OCI-LY7 (cell line): ENCODE measurements around the gene MYRFL. TPM values are rescaled to one million over a fixed set of nuclear protein-coding genes. Genes with fewer than 3 reads are reported as not detected.

Source experiments
- BruUV-seq: library from RNA; stranded (reverse); fragments of 400-500 nt; replicated peaks from 2 replicates; lab custom pipeline; 2021; lab: Mats Ljungman, UMichigan
- CTCF ChIA-PET: fragments of 300-600 bp; sonication (Branson Sonifier 250); formaldehyde crosslinking; loops from one replicate; lab custom pipeline; 2022; ENCODE audit warnings: antibody characterized with exemption; ENCODE audit not compliant: unreplicated experiment; lab: Charles Lee
- POLR2A ChIA-PET: fragments of 300-600 bp; sonication (Branson Sonifier 250); formaldehyde crosslinking; loops from one replicate; lab custom pipeline; 2022; ENCODE audit warnings: antibody characterized with exemption; lab: Charles Lee
- DNase-seq: peaks from one replicate; pipeline ENCODE4 v3.0.0-alpha.2; 2015; ENCODE audit warnings: low spot score
- H2AFZ ChIP-seq: fragments of 200-600 bp; sonication (generic), shearing (Covaris generic); 2 replicates; pipeline ENCODE4 v1.6.1; 2014; ENCODE audit warnings: mild to moderate bottlenecking, antibody characterized with exemption, low read length, moderate library complexity
- H3K27ac ChIP-seq: fragments of 200-600 bp; sonication (generic); 2 replicates; pipeline ENCODE4 v1.5.1; 2014; ENCODE audit warnings: mixed run types, low read depth, mild to moderate bottlenecking, moderate library complexity, low read length, inconsistent platforms; ENCODE audit not compliant: poor library complexity, severe bottlenecking
- H3K36me3 ChIP-seq: fragments of 200-600 bp; sonication (generic); 2 replicates; pipeline ENCODE4 v1.6.1; 2014; ENCODE audit warnings: mild to moderate bottlenecking, antibody characterized with exemption, low read length, moderate library complexity, mixed read lengths; ENCODE audit not compliant: insufficient read depth
- H3K4me1 ChIP-seq: fragments of 200-600 bp; sonication (generic); 2 replicates; pipeline ENCODE4 v1.5.1; 2014; ENCODE audit warnings: mild to moderate bottlenecking, low read length; ENCODE audit not compliant: insufficient read depth, poor library complexity, severe bottlenecking
- H3K4me2 ChIP-seq: fragments of 200-600 bp; sonication (generic); 2 replicates; pipeline ENCODE4 v1.6.1; 2014; ENCODE audit warnings: mild to moderate bottlenecking, low read length
- H3K4me3 ChIP-seq: fragments of 200-600 bp; sonication (generic); 2 replicates; pipeline ENCODE4 v1.5.1; 2014; ENCODE audit warnings: mild to moderate bottlenecking, low read depth, low read length; ENCODE audit not compliant: poor library complexity, severe bottlenecking
- H3K79me2 ChIP-seq: fragments of 200-600 bp; sonication (generic); 2 replicates; pipeline ENCODE4 v1.6.1; 2016; ENCODE audit warnings: low read depth, mild to moderate bottlenecking, low read length, moderate library complexity, mixed read lengths; ENCODE audit not compliant: insufficient read depth
- H3K9me2 ChIP-seq: fragments of 200-600 bp; sonication (generic); 2 replicates; pipeline ENCODE4 v1.6.1; 2016; ENCODE audit warnings: mild to moderate bottlenecking, low read length, mixed read lengths; ENCODE audit not compliant: insufficient read depth
- H3K9me3 ChIP-seq: fragments of 200-600 bp; sonication (generic); 2 replicates; pipeline ENCODE4 v1.6.1; 2014; ENCODE audit warnings: mild to moderate bottlenecking, mixed run types, low read length, mixed read lengths
- H4K20me1 ChIP-seq: fragments of 200-600 bp; sonication (generic); 2 replicates; pipeline ENCODE4 v1.6.1; 2014; ENCODE audit warnings: mild to moderate bottlenecking, antibody characterized with exemption, low read length, moderate library complexity, mixed read lengths; ENCODE audit not compliant: insufficient read depth
- EZH2phosphoT487 ChIP-seq: fragments of 200-600 bp; sonication (generic); IDR thresholded peaks from 2 replicates; pipeline ENCODE4 v1.6.1; 2018; ENCODE audit warnings: low read depth, borderline replicate concordance, mild to moderate bottlenecking, mixed run types, antibody characterized with exemption, low read length, moderate library complexity, mixed read lengths
- intact Hi-C: fragments of 100-400 bp; cut with micrococcal nuclease; formaldehyde crosslinking; loops from one replicate; pipeline ENCODE4 v1.10.0; 2022; ENCODE audit not compliant: unreplicated experiment
- total RNA-seq, 2 experiments: library from RNA; depleted of rRNA in 1 of 2; stranded (reverse); fragments of >200 nt in 1 of 2; shearing (Covaris generic) in 1 of 2; gene quantifications; 2 replicates each; pipeline ENCODE4 v1.2.3, GENCODE V29; 2014 to 2022
- TF ChIP-seq, protein P1 (sequence below): fragments of 200-600 bp; sonication (generic); conservative IDR thresholded peaks from 2 replicates; pipeline ENCODE4 v1.5.1; 2014; ENCODE audit warnings: mild to moderate bottlenecking, antibody characterized with exemption, low read length, moderate library complexity, mixed read lengths

MYRFL gene
- total RNA-seq, 2 experiments from 2014 or later, result 0.41 TPM; not detected in 1

GRCh38 chr12:69873429-69873828, 48.4 kb downstream of the MYRFL start:
- Histone ChIP-seq H3K4me3 (no peak overlapping the region), H3K27ac (no peak overlapping the region), H3K9me2 (no peaks in the 10 kb centered on the region), H3K4me1 (no peaks in the 10 kb centered on the region), H3K4me2 (no peak overlapping the region), H4K20me1 (no peaks in the 10 kb centered on the region), H3K79me2 (no peaks in the 10 kb centered on the region), H3K9me3 (no peaks in the 10 kb centered on the region), H2AFZ (no peak overlapping the region), H3K36me3 (no peaks in the 10 kb centered on the region)
- POLR2A ChIA-PET, result no interaction called here
- CTCF ChIA-PET, result no interaction called here
- intact Hi-C loops, result no loop called here
- no TSS peak for BruUV-seq
- TF ChIP-seq, protein P1, sequence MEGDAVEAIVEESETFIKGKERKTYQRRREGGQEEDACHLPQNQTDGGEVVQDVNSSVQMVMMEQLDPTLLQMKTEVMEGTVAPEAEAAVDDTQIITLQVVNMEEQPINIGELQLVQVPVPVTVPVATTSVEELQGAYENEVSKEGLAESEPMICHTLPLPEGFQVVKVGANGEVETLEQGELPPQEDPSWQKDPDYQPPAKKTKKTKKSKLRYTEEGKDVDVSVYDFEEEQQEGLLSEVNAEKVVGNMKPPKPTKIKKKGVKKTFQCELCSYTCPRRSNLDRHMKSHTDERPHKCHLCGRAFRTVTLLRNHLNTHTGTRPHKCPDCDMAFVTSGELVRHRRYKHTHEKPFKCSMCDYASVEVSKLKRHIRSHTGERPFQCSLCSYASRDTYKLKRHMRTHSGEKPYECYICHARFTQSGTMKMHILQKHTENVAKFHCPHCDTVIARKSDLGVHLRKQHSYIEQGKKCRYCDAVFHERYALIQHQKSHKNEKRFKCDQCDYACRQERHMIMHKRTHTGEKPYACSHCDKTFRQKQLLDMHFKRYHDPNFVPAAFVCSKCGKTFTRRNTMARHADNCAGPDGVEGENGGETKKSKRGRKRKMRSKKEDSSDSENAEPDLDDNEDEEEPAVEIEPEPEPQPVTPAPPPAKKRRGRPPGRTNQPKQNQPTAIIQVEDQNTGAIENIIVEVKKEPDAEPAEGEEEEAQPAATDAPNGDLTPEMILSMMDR, result no peak
- no peak for TF ChIP-seq EZH2phosphoT487
- DNase-seq, result no peak

- Histone ChIP-seq H3K9me3 (no peaks in the 10 kb centered on the region), H3K79me2 (no peaks in the 10 kb centered on the region), H3K36me3 (no peaks in the 10 kb centered on the region), H3K4me1 (peaks cover 7% of the 10 kb centered on the region), H3K27ac (no peak overlapping the region), H3K4me2 (no peak overlapping the region), H4K20me1 (no peaks in the 10 kb centered on the region), H3K9me2 (no peaks in the 10 kb centered on the region), H2AFZ (no peak overlapping the region), H3K4me3 (no peak overlapping the region)
- no peak for DNase-seq
- ChIA-PET CTCF (no interaction called here), POLR2A (interaction anchor here (0.6 to 1.0 kb wide), 3 partner anchors 91 to 1541 kb away, joined by 3 to 4 read pairs (median 3); no protein-coding TSS in a partner anchor)
- BruUV-seq, result no TSS peak
- intact Hi-C loops, result no loop called here
- TF ChIP-seq EZH2phosphoT487, result no peak
- TF ChIP-seq, protein P1, result no peak
Measured at GRCh38 chr12:69874606-69875005, 49.6 kb downstream of the MYRFL start.

GRCh38 chr12:69875416-69875935, 50.4 kb downstream of the MYRFL start:
- ChIA-PET POLR2A (interaction anchor here (0.6 to 1.1 kb wide), 5 partner anchors 8 to 1540 kb away, joined by 3 to 4 read pairs (median 3); no protein-coding TSS in a partner anchor), CTCF (no interaction called here)
- H4K20me1 ChIP-seq, result no peaks in the 10 kb centered on the region

More at GRCh38 chr12:69875416-69875935, 50.4 kb downstream of the MYRFL start:
- DNase-seq, result no peak
- H3K27ac ChIP-seq, result no peak overlapping the region
- no peak overlapping the region for H3K4me3 ChIP-seq
- H2AFZ ChIP-seq, result no peak overlapping the region
- TF ChIP-seq EZH2phosphoT487, result no peak
- peaks cover 7% of the 10 kb centered on the region for H3K4me1 ChIP-seq
- no peaks in the 10 kb centered on the region for H3K9me3 ChIP-seq
- BruUV-seq, result no TSS peak
- no peaks in the 10 kb centered on the region for H3K9me2 ChIP-seq
- no peak overlapping the region for H3K4me2 ChIP-seq
- no peaks in the 10 kb centered on the region for H3K79me2 ChIP-seq
- H3K36me3 ChIP-seq, result no peaks in the 10 kb centered on the region
- intact Hi-C loops, result no loop called here
